Hypothalamus (tissue), 51 donors: ENCODE measurements around the gene SPO11.
"Not testable (repeated sequence)": the region's sequence is repeated elsewhere in the genome, so short reads cannot be mapped to it uniquely, and the experiment has no call there.

Source experiments
- DNase-seq, 51 donors: peaks; one replicate each; lab custom pipeline; 2025; lab: John Stamatoyannopoulos, UW

SPO11 gene

GRCh38 chr20:57332105-57333089 is 2.8 kb downstream of the SPO11 start:
- DNase-seq, result no peak

- no peak for DNase-seq
These were observed 5.8 kb downstream of the SPO11 start for GRCh38 chr20:57335392-57335791.

- DNase-seq, result no peak
These were observed 12.1 kb downstream of the SPO11 start for GRCh38 chr20:57341663-57342062.

GRCh38 chr20:57342829-57343228 is 13.2 kb downstream of the SPO11 start:
- no peak for DNase-seq

- DNase-seq, result peak in 40 of 51 donors; percentile 5 to 91 (median 58)
These were observed 16.9 kb downstream of the SPO11 start for GRCh38 chr20:57346477-57346876.

GRCh38 chr20:57347393-57347792 is 17.8 kb downstream of the SPO11 start:
- DNase-seq, result no peak

GRCh38 chr20:57348200-57348921 is 18.8 kb downstream of the SPO11 start:
- not testable (repeated sequence) for DNase-seq

- not testable (repeated sequence) for DNase-seq
These were observed 19.4 kb downstream of the SPO11 start for GRCh38 chr20:57348922-57349574.

- no peak for DNase-seq
These were observed 20.6 kb downstream of the SPO11 start for GRCh38 chr20:57350081-57350710.

- not testable (repeated sequence) for DNase-seq
These were observed 21.1 kb downstream of the SPO11 start for GRCh38 chr20:57350726-57351041.

GRCh38 chr20:57351042-57351783 is 21.6 kb downstream of the SPO11 start, which contains the start of gene RAE1:
TSS of gene RAE1 (plus strand) at chr20:57351255. CDS start at chr20:57354039, 2,784 bp downstream.
- DNase-seq, result peak; percentile 47 to 96 (median 84)

- DNase-seq, result no peak
These were observed 22.7 kb downstream of the SPO11 start for GRCh38 chr20:57352305-57352704.

- DNase-seq, result no peak
These were observed 23.7 kb downstream of the SPO11 start for GRCh38 chr20:57353351-57353750.

- no peak for DNase-seq
These were observed 31.9 kb downstream of the SPO11 start for GRCh38 chr20:57361517-57361916.

GRCh38 chr20:57364451-57364850 is 34.8 kb downstream of the SPO11 start:
- no peak for DNase-seq

GRCh38 chr20:57369596-57369995 is 40.0 kb downstream of the SPO11 start:
- no peak for DNase-seq

GRCh38 chr20:57370316-57370715 is 40.7 kb downstream of the SPO11 start:
- DNase-seq, result no peak

- no peak for DNase-seq
These were observed 41.8 kb downstream of the SPO11 start for GRCh38 chr20:57371363-57371762.

- DNase-seq, result no peak
These were observed 42.6 kb downstream of the SPO11 start for GRCh38 chr20:57372157-57372556.
